GM21786 (cell line): Measurements from ENCODE around the gene KLHL29.

Experiments
- ATAC-seq: cut with Tn5 transposase; IDR thresholded peaks from one replicate; pipeline ENCODE4 v1.9.1; 2021; ENCODE audit not compliant: unreplicated experiment

The KLHL29 gene

DNA sequence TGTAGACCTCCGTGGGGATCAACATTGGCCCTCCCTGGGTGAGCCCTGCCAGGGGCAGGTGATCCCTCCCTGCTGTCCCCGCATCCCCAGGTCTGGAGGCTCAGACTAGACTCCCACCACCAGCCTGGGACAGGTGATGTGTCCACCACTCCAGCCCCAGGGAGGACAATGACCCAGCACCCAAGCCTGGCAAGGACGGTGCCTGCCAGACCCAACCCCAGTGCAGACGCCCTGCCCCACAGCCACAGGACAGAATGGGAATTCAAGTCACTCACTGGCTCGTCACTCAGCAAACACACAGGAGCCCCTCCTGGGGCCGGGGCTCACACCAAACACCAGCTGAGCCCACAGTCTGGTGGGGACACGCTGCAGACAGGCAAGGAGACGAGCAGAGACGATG, 302.2 kb downstream of the KLHL29 start:
- no peak for ATAC-seq

DNA sequence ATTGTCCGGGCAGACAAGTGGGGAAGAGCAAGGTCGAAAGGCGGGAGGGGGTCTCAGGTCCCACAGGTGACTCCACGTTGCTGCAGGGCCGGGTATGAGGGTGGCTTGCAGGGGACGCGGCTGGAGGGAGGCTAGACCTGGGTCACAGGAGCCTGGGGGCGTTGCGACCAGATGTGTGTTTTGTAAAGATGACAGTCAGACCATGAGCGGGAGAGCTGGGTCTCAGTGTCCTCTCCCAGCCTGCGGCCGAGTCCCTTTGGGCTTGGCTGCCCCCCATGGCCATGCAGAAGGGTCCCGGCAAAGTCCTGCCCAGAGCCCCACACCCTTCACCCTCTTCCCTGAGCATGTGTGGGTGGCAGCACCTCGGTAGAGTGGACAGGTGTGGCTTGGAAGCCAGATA, 302.7 kb downstream of the KLHL29 start:
- no peak for ATAC-seq

DNA sequence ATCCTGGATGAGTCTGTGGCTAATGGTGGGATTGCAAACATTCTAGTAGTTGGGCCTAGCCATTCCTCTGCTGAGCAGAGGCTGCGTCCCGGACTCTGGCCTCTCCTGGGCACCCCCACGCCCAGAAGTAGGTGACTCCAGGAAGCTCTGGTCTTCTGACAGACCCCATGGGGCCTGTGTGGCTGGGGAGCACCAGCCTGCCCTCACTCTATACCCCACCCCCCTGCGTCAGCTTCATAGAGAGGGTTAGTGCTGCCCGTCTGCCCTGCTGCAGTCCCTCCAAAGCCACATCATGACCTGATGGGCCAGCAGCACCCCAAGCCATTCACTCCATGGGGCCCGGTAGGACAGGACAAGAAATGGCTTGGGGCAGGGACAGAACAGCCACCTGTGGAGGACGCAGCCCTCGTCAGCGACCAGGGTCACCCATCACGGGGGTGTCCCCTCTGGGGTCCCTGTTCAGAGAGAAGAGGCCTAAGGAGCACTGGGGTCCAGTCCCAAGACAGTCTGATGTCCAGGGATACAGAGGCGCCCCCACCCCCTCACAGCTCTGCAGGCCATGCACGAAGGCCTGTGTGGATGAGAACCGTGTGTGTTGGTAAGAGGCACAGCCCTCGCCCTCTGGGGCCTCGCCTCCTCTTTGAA, 303.6 kb downstream of the KLHL29 start:
- no peak for ATAC-seq

DNA sequence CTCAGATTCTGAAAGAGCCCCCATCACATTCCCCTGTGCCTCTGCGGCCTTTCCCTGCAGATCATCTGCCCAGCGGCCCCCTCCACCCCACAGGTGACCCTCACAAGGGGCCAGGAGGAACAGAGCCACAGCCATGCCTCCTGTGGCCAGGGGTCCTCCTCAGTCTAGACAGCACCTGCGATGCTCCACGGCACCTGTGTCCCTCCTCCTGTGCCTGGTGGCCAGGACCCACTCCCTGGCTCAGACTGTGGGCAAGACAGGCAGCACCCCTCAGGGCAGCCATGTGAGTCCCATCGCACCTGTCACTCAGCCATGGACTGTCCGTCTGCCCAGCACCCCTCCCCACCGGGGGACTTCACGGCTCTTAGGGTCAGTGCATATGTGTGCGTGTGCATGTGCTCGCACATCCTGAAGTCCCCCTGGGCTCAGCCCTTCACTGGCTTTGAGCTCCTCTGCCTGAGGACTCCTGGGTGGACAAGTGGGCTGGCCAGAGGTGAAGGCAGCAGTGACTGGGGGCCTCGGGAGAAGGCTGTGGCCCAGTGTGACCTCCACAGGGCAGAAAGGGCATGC, 304.2 kb downstream of the KLHL29 start:
- ATAC-seq, result no peak

DNA sequence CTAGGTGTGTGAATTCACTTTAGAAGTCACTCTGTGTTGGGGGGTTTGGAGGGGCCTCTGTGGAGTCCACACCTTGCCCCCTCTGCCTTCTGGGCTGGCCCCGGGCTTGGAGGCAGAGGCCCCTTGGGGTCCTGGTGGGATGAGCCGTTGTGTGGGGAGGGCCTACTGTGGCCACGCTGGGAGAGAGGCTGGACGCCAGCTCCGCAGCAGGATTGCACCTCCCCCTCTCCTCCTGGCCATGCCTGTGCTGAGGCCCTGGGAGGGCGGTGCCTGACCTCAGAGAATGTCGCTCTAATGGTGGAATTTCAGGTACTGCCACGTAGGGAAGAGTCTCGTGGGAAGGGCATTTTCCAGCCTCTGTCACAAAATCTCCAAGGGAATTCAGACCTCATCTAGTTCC, 304.9 kb downstream of the KLHL29 start:
- ATAC-seq, result no peak

DNA sequence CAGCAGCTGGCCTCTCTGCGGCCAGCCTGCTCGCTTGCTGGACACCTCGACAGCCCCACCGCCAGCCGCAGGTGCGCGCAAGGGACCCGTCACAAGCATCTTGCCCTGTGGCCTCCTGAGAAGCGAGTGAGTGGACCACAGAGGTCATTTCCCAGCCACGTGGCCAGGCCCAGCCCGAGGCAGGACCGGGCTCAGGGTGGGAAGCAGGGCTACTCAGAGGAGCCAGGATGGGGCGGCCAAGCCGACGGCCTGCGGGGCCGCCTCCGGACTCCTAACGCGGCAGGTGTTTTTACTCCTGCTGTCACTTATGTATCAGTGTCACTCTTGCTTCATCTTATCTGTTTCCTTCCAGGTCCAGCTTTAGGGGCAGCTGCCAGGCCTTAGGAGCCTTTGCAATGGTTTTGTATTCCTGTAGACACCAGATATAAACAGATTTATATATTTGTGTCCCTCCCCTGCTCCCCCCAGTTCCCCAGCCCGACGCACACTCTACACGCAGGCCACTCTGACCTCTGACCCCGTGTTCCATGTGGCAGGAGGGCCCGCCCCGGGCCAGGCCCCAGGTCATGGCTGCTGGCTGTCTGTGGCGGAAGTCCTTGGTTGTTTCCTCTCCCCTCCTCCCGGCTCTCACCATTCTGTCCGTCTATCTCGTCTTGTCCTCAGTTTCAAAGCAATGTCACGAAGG, 305.6 kb downstream of the KLHL29 start:
- no peak for ATAC-seq

DNA sequence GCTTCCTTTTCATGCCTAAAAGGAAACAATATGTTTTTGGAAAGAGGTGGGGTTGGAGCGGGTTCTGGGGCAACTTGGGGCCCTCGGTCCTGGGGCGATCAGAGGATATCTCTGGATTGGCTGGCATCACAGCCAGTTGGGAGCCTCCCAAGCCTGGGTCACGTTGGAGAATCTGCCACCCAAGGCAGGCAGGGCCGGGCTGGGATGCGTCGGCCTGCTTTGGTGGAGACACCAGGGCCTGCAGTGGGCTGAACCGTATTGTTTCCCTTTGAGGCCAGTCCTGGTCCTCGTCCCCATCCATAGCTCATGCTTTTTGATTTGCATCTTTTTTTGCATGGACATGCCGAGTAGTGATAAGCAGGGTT, 306.1 kb downstream of the KLHL29 start:
- ATAC-seq, result no peak

DNA sequence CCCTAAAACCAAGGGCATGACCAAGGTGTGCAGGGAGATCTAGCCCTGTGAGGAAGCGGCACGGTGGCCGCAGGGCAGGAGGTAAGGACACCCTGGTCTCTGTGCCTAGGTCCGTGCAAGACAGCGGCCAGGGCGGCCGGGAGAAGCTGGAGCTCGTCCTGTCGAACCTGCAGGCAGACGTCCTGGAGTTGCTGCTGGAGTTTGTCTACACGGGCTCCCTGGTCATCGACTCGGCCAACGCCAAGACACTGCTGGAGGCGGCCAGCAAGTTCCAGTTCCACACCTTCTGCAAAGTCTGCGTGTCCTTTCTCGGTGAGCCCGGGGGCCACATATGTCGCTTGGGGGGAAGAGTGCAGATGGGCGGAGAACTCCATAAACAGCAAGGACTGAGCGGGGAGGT, 306.6 kb downstream of the KLHL29 start:
- no peak for ATAC-seq

DNA sequence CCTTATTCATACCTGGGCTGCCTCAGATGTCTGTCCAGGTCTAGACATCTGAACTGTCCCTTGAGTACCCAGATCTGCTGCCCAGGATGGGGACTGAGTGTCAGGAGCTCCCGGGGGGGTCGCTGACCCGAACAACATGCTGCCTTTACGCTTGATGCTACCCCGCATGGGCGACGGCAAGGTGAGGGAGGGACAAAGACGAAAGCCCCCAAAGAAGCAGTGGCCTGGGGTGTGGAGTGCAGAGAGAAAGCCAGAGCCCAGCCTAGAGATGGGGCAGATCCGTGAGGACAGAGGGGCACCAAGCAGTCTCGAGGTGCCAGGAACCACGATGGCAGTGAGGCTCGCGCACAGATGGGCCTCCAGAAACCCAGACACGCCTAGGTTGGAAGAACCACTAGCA, 307.3 kb downstream of the KLHL29 start:
- ATAC-seq, result no peak

DNA sequence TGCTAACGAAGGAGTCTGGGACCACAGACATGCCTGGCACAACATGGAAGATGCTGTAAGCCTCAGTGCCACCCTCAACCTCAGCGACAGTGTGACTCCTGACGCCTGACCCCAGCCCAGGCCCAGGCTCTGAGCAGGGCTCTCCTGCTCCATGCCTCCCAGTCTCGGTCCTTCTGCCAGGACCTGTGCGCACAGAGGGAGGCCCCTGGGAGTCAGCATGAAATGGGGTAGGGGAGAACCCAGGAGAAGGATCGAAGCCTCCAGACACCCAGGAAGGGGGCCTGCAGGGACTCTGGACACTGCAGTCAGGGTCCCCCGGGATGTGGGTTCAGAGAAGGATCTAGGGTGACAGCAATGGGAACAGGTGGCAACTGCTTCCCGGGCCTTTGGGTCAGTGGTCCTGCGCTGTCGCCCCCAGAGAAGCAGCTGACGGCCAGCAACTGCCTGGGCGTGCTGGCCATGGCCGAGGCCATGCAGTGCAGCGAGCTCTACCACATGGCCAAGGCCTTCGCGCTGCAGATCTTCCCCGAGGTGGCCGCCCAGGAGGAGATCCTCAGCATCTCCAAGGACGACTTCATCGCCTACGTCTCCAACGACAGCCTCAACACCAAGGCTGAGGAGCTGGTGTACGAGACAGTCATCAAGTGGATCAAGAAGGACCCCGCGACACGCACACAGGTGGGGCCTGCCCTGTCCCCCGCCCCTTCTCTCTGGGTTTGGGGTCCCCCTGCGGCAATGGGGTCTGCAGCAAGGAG, 308.0 kb downstream of the KLHL29 start:
- ATAC-seq, result no peak

DNA sequence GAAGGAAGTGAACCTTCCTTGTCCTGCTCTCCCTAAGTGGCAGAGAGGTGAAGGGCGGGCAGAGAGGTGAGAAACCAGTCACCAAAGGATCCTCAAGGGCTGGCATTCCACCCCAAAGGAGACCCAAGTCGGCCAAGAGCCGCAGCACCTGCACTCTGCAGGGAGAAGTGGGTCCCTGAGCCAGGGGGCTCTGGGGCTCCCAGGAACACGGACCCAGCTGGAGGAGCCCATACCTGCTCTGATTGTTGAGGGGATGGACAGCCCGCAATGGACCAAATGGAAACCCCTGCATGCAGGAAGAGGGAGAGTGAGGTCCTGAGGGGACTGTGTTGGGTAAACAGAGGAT, 308.6 kb downstream of the KLHL29 start:
- no peak for ATAC-seq

DNA sequence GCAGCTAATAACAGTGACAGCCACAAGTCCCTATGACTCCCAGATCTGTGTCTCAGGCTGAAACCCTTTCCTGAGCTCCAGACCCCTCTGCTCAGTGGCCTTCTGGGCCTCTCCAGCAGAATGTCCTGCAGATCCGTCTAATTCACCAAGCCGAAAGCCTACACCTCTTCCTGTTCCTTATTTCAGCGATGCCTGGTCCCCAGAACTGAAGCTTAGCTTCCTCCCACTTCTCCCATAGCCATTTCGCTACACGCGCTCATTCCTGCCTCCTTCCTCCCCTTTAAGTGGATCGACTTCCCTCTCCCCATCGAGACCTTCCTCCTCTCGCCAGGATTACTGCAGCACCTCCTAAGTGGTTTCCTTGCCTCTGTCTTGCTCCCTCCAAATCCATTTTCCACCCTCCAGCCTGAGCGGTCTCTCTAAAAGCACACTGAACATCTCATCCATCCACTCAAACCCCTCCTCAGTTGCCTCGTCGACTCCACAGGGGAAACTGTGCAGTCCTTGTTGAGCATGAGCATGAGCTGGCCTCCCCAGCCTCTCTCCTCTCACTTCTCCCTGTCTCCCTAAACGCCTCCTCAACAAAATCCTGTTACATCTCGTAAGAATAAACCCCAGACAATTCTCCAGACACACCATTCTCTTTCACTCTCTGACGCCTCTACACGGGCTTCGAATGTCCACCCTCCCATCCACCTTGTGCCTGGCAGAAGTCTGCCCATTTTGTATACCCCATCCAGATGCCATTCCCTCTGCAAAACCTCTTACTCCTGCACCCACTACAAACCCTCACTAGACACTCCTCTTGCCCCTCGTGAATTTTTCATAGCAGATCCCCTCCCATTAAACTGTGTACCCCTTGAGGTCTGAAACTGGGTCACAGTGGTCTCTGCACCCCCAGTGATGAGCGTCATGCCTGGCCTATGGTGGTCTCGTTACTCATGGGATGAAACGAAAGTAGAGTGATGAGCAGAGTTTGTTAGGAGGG, 309.4 kb downstream of the KLHL29 start:
- no peak for ATAC-seq

DNA sequence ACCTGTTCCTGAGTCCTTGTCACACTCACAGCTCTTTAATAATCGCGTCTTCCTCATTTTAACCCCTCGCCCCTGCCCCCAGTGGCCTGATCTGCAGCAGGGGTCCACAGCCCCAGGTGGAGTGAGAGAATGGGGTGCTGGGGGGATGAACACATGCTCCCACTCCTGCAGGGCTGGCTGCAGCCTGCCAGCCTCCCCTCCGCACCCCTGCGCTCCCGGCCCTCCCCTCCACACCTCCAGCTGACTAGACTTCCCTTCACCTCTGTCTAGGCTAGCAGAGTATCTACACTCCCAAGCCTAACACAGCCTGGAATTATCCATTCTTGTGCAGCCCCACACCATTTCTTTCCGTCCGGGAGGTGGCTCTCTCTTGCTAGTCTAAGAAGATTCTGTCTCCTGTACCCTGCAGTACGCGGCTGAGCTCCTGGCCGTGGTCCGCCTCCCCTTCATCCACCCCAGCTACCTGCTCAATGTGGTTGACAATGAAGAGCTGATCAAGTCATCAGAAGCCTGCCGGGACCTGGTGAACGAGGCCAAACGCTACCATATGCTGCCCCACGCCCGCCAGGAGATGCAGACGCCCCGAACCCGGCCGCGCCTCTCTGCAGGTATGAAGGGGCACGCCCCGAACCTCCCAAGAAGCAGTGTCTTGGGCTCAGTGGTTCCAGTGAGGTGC, 310.4 kb downstream of the KLHL29 start:
- no peak for ATAC-seq

DNA sequence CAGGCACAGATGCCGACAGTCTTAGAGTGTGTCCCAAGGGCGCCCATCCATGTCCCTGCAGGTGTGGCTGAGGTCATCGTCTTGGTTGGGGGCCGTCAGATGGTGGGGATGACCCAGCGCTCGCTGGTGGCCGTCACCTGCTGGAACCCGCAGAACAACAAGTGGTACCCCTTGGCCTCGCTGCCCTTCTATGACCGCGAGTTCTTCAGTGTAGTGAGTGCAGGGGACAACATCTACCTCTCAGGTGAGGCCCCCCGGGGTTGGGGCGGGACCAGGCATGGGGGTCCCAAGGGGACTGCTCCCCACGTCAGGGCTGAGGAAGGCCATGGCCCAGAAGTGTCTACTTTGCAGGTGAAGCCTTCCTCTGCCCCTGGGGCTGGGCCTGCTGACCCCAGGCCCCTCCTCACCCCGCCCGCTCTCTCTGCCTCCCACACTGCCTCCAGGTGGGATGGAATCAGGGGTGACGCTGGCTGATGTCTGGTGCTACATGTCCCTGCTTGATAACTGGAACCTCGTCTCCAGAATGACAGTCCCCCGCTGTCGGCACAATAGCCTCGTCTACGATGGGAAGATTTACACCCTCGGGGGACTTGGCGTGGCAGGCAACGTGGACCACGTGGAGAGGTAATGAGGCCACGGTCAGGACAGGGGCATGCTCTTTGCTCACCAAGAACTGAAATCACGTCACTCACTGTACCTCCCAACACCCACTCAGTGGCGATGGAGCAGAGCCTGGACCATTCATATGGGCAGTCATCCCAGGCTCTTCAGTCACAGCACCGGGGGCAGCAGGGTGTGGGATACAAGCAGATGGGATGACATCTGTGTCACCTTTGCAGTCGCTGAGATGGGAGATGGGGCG, 311.1 kb downstream of the KLHL29 start:
- no peak for ATAC-seq

DNA sequence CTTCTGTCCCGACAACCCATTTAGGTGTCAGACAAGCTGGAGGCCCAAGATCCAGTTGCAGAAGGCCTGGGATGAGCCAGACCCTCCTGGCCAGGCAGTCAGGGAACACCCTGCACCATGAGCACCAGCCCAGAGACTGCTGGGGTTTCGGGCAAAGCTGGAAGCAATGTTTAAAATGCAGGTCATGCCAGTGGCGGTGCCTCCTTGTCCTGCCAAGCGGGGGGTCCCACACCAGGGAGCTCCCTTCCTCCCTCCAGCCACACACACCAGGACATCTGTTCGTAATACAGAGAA, 311.7 kb downstream of the KLHL29 start:
- ATAC-seq, result no peak

DNA sequence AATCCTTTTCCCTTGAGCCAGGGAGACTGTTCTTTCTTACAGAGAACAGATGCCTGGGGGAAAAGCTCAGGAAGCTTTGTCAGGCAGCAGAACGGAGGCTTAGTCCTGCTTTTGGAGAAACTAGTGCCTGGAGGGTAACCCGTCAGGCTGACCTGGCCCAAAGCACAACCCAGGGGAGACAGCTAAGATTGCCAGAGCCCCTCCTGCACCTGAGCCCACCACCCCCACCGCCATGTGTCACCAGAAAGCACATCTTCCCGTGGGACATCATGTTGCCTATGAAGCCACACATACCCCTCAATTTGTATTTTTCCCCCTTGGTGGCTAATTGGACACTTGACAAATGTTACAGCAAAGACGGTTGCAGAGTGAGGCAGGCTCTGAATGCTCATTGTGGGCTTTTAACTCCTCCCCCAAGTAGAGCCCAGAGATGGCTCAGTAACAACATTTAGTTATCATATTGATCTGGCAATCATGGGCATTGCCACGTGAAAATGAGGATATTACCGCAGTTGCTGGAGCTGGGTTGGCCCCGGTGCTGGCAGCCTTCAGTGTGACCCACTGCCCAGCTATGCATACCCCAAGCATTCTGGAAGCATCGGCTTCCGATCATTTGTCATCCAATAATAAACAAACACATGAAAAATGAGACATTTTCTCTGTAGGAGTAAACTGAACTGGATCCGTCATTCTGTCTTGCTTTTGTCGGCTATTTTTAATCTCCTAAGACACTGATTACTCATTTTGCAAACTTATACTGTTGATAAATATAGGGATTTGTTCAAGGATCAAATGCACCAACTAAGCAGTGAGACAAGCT, 312.5 kb downstream of the KLHL29 start:
- no peak for ATAC-seq

DNA sequence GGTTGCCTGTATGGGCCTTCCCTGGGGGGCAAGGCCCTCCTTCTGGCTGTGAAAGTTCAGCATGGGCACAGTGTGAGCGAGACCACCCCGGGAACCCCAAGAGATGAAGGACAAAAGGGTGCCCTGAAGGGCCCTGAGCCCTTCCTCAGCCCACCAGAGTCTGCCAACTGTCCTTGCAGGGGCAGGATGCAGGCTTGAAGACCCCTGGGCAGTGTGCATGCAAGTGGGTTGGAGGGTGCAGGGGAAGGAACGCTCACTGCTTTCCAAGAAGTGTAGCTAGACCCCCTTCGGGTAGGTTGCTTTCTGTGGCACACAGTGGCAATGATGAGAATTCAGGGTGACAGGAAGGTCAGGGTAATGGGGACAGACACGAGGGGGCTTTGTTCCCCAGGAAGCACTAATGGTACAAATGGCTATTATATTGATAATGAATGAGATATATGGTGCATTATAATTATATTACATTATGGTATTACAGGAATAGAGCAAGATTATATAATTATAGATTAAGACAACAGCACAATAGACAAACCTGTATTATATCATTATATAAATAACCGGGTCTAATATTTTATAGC, 313.2 kb downstream of the KLHL29 start:
- no peak for ATAC-seq
